ENCODE measurements around the gene NOTO.

DNA sequence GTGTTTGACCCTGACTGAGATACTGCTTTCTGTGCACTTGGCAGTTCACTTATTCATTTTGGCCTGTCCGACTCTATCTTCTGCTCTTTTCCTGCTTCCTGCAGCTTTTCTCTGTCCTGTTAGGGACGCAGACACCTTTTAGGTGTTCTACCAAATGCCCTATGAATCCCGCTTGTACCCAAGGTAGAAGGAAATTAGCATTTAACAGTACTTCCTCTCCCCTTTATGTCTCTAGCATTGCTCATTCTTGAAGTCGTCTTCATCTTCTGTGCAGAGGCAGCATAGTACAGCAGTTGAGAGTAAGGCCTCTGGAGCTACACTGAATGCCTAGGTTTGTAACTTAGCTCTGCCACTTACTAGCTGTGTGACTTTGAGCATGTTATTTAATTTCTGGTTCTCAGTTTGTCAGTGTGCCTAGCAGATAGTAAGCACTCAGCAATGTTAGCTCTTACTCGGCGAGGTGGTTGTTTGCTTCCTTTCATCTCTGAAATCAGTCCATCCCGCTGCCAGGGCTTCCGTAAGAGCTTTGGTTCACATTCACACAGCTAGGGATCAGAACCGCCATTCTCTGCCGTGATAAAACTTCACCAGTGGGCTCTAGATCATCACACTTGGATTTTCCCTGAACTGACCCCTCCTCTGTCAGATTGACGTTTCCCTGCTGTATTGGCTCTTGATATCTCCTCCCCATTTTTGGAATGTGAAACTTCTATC lies 33.1 kb downstream of the NOTO start:
- TF ChIP-seq, protein P1, sequence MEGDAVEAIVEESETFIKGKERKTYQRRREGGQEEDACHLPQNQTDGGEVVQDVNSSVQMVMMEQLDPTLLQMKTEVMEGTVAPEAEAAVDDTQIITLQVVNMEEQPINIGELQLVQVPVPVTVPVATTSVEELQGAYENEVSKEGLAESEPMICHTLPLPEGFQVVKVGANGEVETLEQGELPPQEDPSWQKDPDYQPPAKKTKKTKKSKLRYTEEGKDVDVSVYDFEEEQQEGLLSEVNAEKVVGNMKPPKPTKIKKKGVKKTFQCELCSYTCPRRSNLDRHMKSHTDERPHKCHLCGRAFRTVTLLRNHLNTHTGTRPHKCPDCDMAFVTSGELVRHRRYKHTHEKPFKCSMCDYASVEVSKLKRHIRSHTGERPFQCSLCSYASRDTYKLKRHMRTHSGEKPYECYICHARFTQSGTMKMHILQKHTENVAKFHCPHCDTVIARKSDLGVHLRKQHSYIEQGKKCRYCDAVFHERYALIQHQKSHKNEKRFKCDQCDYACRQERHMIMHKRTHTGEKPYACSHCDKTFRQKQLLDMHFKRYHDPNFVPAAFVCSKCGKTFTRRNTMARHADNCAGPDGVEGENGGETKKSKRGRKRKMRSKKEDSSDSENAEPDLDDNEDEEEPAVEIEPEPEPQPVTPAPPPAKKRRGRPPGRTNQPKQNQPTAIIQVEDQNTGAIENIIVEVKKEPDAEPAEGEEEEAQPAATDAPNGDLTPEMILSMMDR (IDR thresholded peaks at IDR 0.05) = no peak
- no peak for TF ChIP-seq POLR2A (IDR thresholded peaks at IDR 0.05)
